Stimulated activated CD8-positive, alpha-beta memory T cell treated with anti-CD3 and anti-CD28 coated beads, Interleukin-2, amount 100 ng/mL, for 48 hours (primary cell): Measurements from ENCODE around the gene NCOA4.
"Not testable (repeated sequence)": the region's sequence is repeated elsewhere in the genome, so short reads cannot be mapped to it uniquely, and the experiment has no call there.

Experiments used
- DNase-seq, 2 donors: peaks; one replicate each; pipeline ENCODE4 v3.0.0-alpha.2; 2020; ENCODE audit warnings: low read depth in 2 of 2

The NCOA4 gene

DNA sequence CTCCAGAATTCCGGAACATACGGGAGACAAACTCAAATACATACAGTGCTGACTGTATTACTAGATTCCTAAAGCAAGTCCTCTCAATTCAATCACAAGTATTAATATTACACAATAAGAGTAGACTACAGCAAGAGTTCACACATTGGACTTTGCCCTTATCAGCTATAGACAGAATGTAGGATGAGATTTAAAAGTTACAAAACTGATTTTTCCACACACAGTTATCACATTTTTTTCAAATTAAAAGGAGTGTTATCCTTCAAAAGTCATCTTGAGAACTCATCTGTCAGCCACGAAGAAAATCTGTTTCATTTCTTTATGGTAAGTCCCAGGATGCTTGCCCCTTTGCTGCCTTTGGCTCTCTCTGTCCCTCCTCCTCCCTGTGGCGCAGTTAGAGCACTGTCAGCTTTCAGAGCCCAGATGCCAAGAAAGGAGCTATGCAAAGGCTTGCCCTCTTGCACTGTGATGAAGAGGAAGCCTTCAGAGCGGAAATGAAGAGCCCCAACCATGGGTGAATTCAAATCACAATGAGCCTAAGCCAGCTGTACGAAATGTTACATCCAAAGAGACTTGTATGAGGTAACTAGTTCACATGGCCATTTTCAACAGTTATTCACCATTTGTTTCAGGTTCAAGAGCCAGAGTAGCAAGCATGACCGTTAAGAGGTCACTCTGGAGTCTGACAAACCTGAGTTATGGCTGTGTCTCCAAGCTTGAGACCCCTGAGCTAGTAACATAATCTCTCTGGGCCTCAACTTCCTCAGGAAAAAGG is 10.7 kb downstream of the NCOA4 start:
- no peak for DNase-seq

- no peak for DNase-seq
These were observed 11.3 kb downstream of the NCOA4 start for GRCh38 chr10:46019177-46019528.

DNA sequence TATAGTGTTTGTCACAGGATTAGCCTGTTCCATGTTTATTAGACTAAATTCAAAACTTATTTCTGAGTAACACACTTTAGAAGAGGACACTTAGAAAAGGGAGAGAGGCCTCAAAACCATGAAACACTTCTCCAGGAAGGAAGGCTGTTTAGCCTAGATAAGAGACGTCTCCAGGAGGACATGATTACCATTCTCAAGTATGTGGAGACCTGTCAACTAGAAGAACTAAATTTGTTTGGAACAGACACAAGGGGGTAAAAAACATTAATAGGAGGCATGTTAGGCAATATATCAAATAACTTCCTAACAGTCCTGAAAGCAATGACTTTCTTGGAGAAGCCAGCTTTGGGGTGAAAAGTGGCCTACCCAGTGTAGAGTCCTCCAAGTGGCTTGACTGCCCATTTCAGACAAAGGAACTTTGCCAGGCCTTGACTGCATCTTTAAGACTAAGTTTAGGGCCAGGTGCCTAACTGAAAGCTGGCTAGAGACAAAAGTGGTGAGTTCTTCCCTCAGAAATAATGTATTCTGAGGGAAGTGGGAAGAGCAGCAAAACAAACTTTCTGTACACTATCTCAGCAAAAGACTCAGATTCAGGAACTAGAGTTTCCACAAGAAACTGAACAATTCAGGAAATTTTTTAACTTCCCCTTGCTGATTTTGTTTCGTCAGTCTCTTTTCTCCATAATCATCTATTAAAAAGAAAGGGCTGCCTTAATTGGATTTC is 11.8 kb downstream of the NCOA4 start:
- DNase-seq: no peak

GRCh38 chr10:46017733-46018132 is 12.7 kb downstream of the NCOA4 start:
- no peak for DNase-seq

DNA sequence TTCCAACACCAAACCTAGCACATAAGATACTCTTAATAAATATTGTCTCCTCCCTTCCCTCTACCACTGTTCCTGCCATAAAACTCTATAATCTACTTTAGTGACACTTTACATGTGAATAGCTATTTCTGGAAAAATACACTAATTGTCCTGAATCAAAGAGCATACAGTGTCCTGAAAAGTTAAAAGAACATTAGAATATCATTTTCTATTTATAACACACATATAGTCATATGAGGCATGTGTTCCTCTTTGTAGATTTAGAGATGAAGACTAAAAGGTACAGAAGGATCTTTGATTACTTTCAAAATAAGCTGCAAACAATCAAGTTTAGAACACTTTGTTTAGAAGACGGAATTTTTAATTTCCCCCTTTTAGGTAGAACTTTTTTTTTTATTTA is 13.6 kb downstream of the NCOA4 start:
- DNase-seq: no peak

DNA sequence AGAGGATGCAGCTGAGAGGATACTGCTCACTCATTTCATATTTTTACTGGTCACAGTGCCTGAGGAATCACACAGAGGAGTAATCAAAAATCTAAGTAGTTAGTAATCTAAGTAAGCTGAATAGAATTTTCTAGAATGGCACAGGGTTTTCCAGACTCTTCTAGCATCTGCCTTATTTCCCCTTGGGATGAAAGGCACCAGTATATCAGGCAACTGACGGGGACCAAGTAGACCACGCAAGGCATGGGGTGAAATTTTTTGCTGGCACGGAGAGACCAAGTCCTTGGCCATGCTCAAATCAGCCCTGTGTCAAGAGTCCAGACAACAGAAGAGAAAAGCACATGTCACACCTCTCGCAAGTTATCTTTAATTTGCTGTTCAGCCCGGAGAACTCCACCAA is 14.2 kb downstream of the NCOA4 start:
- DNase-seq: no peak

- DNase-seq: no peak
These were observed 15.6 kb downstream of the NCOA4 start for GRCh38 chr10:46014683-46015405.

DNA sequence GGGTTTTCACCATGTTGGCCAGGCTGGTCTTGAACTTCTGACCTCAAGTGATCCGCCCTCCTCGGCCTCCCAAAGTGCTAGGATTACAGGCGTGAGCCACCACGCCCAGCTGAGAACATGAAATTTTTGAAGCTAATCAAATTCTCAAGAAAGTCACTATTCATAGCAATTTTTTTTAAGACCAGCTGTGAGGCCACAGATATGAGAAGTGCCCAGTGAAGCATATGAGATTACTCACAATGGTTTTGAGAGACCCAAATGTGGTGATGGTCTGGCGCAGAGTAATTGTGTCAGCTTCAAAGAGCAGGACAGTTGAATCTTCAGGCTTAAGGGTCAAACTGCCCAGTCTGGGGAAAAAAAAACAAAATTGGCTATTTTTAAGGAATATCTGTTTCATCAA is 16.2 kb downstream of the NCOA4 start:
- no peak for DNase-seq

GRCh38 chr10:46012746-46013145 is 17.7 kb downstream of the NCOA4 start:
- DNase-seq: no peak

DNA sequence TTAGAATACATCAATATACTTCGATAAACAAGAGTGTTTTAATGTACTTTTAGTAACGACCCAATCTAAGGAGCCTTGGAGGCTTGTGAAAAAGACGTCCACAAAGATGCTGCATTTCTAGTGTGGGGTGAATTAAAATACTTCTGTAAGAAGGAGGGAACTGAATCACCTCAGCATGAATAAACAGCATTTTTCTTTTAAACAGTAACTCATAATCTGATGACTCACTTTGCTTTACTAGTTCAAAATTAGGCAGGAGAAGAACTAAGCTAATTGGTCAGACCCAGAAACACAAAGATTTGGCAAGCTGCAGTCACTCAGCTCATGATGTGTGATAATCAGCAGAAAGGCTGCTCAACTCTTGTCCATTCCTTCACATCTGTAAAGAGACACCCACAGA is 24.2 kb downstream of the NCOA4 start:
- no peak for DNase-seq

DNA sequence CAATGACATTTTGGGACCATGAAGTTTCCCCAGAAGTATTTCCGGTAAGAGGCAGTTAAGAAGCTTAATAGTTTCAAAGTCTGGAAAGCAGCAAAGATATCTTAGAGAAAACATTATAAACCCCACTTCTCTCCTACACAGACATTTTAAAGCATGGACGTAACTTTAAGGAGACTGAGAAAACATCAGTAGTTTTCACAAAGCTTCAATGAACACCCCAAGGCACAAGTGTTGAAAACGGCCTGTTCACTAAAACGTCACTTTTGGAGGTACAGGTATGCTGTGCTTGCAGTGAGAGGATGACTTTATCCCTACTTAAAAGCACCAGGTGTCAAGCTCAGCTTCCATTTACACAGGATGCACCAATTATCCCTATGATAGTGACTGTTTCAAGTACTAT is 25.0 kb downstream of the NCOA4 start:
- no peak for DNase-seq

- no peak for DNase-seq
These were observed 25.5 kb downstream of the NCOA4 start for GRCh38 chr10:46004963-46005362.

GRCh38 chr10:46002916-46003693 is 27.3 kb downstream of the NCOA4 start:
- DNase-seq: no peak

GRCh38 chr10:46002189-46002687 is 28.2 kb downstream of the NCOA4 start:
- not testable (repeated sequence) for DNase-seq

DNA sequence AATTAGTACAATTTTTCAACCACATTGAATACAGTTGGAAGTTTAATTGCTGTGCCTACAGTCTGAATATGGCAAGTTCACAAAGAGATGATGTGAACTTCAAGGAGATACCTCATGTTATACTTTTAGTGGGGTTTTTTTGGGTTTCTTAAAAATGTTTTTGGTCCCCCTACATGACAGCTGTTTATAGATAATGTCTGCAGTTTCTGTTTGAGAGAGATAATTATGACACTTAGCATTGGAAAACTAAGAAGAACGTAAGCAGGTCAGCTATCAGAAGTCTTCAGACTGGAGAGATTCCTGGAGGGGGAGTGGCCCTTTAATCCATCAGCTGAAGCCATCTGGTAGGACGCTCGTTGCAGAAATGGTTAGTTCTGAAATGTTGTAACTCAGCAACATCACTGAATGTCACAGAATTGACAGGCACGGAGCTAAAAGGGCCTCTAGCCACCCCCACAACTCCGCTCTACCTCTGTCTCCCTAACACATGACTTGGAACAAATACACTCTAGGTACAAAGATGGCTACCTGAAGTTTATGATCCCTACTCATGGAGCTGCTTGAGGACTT is 29.2 kb downstream of the NCOA4 start:
- no peak for DNase-seq

- DNase-seq: no peak
These were observed 29.9 kb downstream of the NCOA4 start for GRCh38 chr10:46000538-46000937.

GRCh38 chr10:45999955-46000354 is 30.5 kb downstream of the NCOA4 start:
- DNase-seq: not testable (repeated sequence)

DNA sequence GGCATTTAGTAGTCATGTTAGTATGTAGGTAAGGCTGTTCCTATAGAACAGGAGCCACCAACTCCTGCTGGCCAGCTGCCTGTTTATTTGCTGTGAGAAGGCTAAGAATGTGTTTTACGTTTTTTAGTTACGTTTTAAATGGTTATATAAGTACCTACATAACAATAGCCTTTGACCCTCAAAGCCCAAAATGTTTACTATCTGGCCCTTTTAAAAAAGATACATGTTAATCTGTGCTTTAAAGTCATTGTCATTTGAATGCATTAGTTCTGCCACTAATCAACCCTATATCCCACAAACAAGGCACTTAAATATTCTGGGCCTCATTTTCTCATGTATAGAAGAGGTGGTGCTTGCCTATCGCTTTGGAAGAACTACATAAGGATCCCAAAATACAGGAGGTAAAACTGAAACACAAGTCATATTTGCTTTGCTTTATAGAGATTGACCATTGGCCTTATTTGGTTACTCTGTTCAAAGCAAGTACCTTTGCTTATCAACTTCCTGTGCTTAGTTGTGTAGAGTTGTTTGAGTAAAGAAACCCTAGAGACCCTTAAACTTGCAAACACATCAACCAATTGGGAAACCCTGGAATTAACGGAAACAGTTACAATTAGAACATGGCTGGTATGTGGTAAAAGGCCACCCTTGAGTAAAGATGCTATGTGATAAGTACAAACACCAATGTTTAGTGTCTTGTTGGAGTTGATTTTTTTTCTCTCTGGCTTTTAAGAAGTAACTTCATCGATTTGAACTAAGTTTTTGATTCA is 32.2 kb downstream of the NCOA4 start:
- no peak for DNase-seq

DNA sequence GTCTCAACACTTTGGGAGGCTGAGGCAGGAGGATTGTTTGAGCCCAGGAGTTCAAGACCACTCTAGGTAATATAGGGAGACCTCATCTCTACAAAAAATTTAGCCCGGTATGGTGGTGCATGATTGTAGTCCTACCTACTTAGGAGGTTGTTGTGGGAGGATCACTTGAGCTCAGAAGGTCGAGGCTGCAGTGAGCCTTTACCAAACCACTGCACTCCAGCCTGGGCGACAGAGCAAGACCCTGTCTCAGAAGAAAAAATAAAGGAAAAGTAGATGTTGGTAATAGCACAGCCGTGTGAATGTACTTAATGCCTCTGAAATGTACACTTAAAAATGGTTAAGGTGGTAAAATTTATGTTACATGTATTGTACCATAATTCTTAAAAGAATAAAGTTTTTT is 32.9 kb downstream of the NCOA4 start:
- no peak for DNase-seq

DNA sequence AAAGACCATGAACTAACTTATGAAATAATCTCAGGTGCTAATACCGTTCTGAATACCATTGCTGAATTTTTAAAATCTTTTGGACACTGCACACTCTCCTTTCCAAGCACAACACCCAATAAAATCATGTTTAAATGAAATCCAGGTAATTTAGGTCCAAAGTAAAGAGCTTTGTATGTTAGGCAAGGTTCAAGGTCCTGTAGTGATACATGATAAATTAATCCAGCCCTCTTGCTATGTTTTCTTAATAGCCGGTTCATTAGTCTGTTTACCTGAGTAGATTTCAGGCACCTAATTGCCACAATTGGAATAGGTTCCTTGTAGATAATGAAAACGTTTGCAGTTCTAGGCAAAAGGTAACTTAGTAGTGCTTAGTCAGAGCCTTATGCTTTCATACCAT is 44.8 kb downstream of the NCOA4 start:
- DNase-seq: not testable (repeated sequence)

- not testable (repeated sequence) for DNase-seq
These were observed 46.0 kb downstream of the NCOA4 start for GRCh38 chr10:45984473-45984872.
